Upper lobe of right lung (tissue), 1 donor: ENCODE data around the gene SMCO3. TPM values are rescaled to one million over a fixed set of nuclear protein-coding genes. Genes with fewer than 3 reads are reported as not detected.
A peak's percentile ranks its signal among the peaks of the same experiment; 100 is the strongest.

Experiments
- ATAC-seq: fragments of 200-7000 bp; cut with Tn5 transposase; one replicate; pipeline ENCODE4 v1.9.1; 2020; ENCODE audit warnings: mild to moderate bottlenecking, moderate library complexity
- DNase-seq: peaks from one replicate; pipeline ENCODE4 v3.0.0-alpha.2; 2020
- H3K27ac ChIP-seq: fragments of 200-600 bp; one replicate; pipeline ENCODE4 v1.8.0; 2022
- H3K27me3 ChIP-seq: fragments of 200-600 bp; one replicate; pipeline ENCODE4 v1.8.0; 2022; ENCODE audit warnings: mild to moderate bottlenecking
- H3K36me3 ChIP-seq: fragments of 200-600 bp; one replicate; pipeline ENCODE4 v1.8.0; 2022
- H3K4me1 ChIP-seq: fragments of 200-600 bp; one replicate; pipeline ENCODE4 v1.8.0; 2022
- H3K4me3 ChIP-seq: fragments of 200-600 bp; one replicate; pipeline ENCODE4 v1.8.0; 2022; ENCODE audit warnings: mild to moderate bottlenecking
- H3K9me3 ChIP-seq: fragments of 200-600 bp; one replicate; pipeline ENCODE4 v1.8.0; 2022
- CTCF ChIP-seq: fragments of 200-600 bp; IDR thresholded peaks from one replicate; pipeline ENCODE4 v1.8.0; 2022; ENCODE audit warnings: antibody characterized with exemption
- intact Hi-C: fragments of 100-400 bp; cut with DNase I; formaldehyde crosslinking; loops from one replicate; pipeline ENCODE4 v1.11.0; 2022
- total RNA-seq: library from RNA; stranded (reverse); fragmentation: NEBNext Ultra II Directional; extraction: Animal tissue kit (Norgen Biotek cat#: 25700); gene quantifications from one replicate; pipeline ENCODE4 v1.2.1, GENCODE V29; 2021
- donor health status: DM: no; HTN: yes; CAD: no; lungs with severe emphysema.

Gene SMCO3
- total RNA-seq, 1 donor from 2014 or later: 1.9 TPM

- DNase-seq (no peak), ATAC-seq (no peak)
- Histone ChIP-seq H3K4me1 (no peaks in the 10 kb centered on the region), H3K27ac (peak overlapping the region; percentile 18), H3K4me3 (no peak overlapping the region), H3K27me3 (no peaks in the 10 kb centered on the region), H3K36me3 (no peaks in the 10 kb centered on the region), H3K9me3 (no peaks in the 10 kb centered on the region)
- no peak for TF ChIP-seq CTCF
- intact Hi-C loops: no loop called here
Observed at GRCh38 chr12:14827043-14827442, 13.1 kb upstream of the SMCO3 start.

DNA sequence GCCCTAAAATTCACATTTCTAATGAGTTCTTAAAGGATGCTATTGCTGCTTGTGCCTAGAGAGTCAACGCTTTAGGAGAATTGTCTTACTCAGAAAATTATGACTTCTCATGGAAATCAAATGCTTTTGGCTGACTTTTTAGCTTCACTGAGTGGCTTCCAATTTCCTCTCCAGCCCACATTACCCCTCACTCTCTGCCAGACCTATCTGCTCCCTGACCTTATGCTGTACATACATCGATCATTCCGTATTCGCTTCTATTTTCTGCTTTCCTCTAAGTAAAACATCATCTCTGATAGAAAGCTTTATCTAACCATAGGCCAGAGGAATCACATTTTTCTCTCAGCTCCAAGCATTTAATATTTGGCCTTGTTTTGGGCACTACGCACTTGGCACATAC lies 12.5 kb upstream of the SMCO3 start:
- Histone ChIP-seq H3K36me3 (no peaks in the 10 kb centered on the region), H3K4me3 (no peak overlapping the region), H3K27me3 (no peaks in the 10 kb centered on the region), H3K4me1 (no peaks in the 10 kb centered on the region), H3K27ac (peak overlapping the region; percentile 18), H3K9me3 (no peaks in the 10 kb centered on the region)
- TF ChIP-seq CTCF: no peak
- intact Hi-C loops: no loop called here
- ATAC-seq (no peak), DNase-seq (no peak)

DNA sequence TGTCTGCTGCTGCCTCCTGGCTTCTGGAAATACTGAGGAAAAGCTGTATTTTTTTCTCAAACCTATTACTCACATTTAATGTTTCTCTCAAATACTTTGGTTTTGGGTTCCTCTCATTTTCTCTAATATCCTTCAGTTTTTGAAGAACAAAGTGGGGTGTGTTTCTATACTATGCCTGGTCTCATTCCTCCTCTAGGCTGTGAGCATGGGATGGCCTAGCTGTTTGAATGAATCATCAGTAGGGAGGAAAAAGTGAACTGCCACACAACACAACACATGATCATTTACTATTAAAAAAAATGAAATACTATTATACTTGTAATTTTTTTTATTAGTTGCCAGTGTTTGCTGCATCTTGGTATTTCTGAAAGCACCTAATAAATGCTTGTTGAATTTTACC lies 11.3 kb upstream of the SMCO3 start:
- Histone ChIP-seq H3K4me3 (no peak overlapping the region), H3K27ac (no peak overlapping the region), H3K4me1 (no peaks in the 10 kb centered on the region), H3K27me3 (no peaks in the 10 kb centered on the region), H3K36me3 (no peaks in the 10 kb centered on the region), H3K9me3 (no peaks in the 10 kb centered on the region)
- ATAC-seq (no peak), DNase-seq (no peak)
- intact Hi-C loops: no loop called here
- TF ChIP-seq CTCF: no peak

DNA sequence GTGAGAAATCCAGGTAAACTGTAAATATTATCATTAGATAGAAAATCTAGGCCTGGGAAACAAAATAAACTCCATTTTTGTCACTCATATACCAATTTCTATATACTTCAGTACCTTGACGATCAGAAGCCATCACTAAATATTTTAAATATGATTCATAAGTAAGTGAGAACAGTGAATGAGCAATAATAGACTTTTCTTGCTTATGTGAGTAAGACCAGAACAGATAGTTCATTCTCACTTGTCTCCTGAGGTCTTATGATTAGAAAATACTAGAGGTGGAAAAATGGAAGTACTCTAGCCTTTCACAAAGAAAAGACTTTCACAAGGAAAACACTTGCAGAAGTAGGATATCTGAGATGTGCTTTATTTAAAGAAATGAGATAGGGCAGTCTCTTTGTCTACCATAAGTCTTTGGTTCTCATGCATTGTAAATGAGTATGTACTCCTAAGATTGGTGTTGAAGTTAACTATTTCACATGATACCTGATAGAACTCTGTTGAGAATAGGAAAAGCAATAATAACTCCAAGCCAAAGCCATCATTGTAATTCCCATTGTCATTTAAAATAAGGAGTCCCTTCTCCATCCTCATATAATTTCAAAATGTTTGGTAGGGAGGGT lies 10.1 kb upstream of the SMCO3 start:
- intact Hi-C loops: no loop called here
- H3K27me3 ChIP-seq: no peaks in the 10 kb centered on the region
- no peak for DNase-seq
- TF ChIP-seq CTCF: no peak
- ATAC-seq: no peak
- H3K36me3 ChIP-seq: no peaks in the 10 kb centered on the region
- H3K9me3 ChIP-seq: no peaks in the 10 kb centered on the region
- no peaks in the 10 kb centered on the region for H3K4me1 ChIP-seq
- H3K27ac ChIP-seq: no peak overlapping the region
- H3K4me3 ChIP-seq: no peak overlapping the region

GRCh38 chr12:14811486-14811885 lies 2.5 kb downstream of the SMCO3 start:
- H3K27me3 ChIP-seq: no peaks in the 10 kb centered on the region

More at GRCh38 chr12:14811486-14811885, 2.5 kb downstream of the SMCO3 start:
- intact Hi-C loops: no loop called here
- H3K4me3 ChIP-seq: no peak overlapping the region
- H3K4me1 ChIP-seq: peaks cover 7% of the 10 kb centered on the region
- no peak for ATAC-seq
- H3K27ac ChIP-seq: no peak overlapping the region
- H3K36me3 ChIP-seq: no peaks in the 10 kb centered on the region
- TF ChIP-seq CTCF: no peak
- no peak for DNase-seq
- H3K9me3 ChIP-seq: no peaks in the 10 kb centered on the region
